Measurements from ENCODE around the gene SRMS.

GRCh38 chr20:63585616-63586565 lies 38.3 kb upstream of the SRMS start:
- TF ChIP-seq CTCF (IDR thresholded peaks at IDR 0.05) = no peak
- no peak for TF ChIP-seq POLR2A (IDR thresholded peaks at IDR 0.05)
